H9 (cell line): ENCODE data around the gene ERVW-1. TPM values are rescaled to one million over a fixed set of nuclear protein-coding genes. Genes with fewer than 3 reads are reported as not detected.

Source experiments
- DNase-seq: peaks from one replicate; pipeline ENCODE4 v3.0.0-alpha.2; 2017
- H2AFZ ChIP-seq: one replicate; pipeline ENCODE4 v1.6.1; 2013; ENCODE audit warnings: mild to moderate bottlenecking, low read length, control low read depth, moderate library complexity
- H2AK5ac ChIP-seq: 2 replicates; pipeline ENCODE4 v1.6.1; 2013; ENCODE audit warnings: low read length, control low read depth, mixed read lengths; ENCODE audit not compliant: insufficient read length
- H2BK120ac ChIP-seq: one replicate; pipeline ENCODE4 v1.6.1; 2013; ENCODE audit warnings: low read depth, mild to moderate bottlenecking, low read length, control low read depth, inconsistent platforms; ENCODE audit not compliant: poor library complexity, severe bottlenecking
- H2BK12ac ChIP-seq: 2 replicates; pipeline ENCODE4 v1.6.1; 2013; ENCODE audit warnings: low read length, control low read depth, mixed read lengths, low read depth; ENCODE audit not compliant: insufficient read length
- H2BK15ac ChIP-seq: 2 replicates; pipeline ENCODE4 v1.6.1; 2013; ENCODE audit warnings: low read depth, low read length, control low read depth
- H2BK20ac ChIP-seq: one replicate; pipeline ENCODE4 v1.6.1; 2013; ENCODE audit warnings: low read depth, mild to moderate bottlenecking, low read length, control low read depth, inconsistent platforms; ENCODE audit not compliant: poor library complexity, severe bottlenecking
- H2BK5ac ChIP-seq: 2 replicates; pipeline ENCODE4 v1.6.1; 2013; ENCODE audit warnings: low read length, control low read depth, mixed read lengths; ENCODE audit not compliant: insufficient read length
- H3K14ac ChIP-seq: 2 replicates; pipeline ENCODE4 v1.6.1; 2013; ENCODE audit warnings: low read length, control low read depth; ENCODE audit not compliant: insufficient read depth
- H3K18ac ChIP-seq: 2 replicates; pipeline ENCODE4 v1.6.1; 2013; ENCODE audit warnings: low read depth, mild to moderate bottlenecking, mixed read lengths, low read length, control low read depth; ENCODE audit not compliant: insufficient read length
- H3K23ac ChIP-seq: 2 replicates; pipeline ENCODE4 v1.6.1; 2013; ENCODE audit warnings: low read length, control low read depth, mixed read lengths, low read depth; ENCODE audit not compliant: insufficient read length
- H3K23me2 ChIP-seq: 2 replicates; pipeline ENCODE4 v1.6.1; 2013; ENCODE audit warnings: low read depth, mild to moderate bottlenecking, mixed read lengths, low read length, control low read depth; ENCODE audit not compliant: insufficient read length, poor library complexity, severe bottlenecking
- H3K27ac ChIP-seq: 2 replicates; pipeline ENCODE4 v1.5.1; 2013; ENCODE audit warnings: low read length, control low read depth, mixed read lengths, low read depth; ENCODE audit not compliant: insufficient read length
- H3K27me3 ChIP-seq: 2 replicates; pipeline ENCODE4 v1.6.1; 2013; ENCODE audit warnings: low read length, control low read depth, inconsistent platforms; ENCODE audit not compliant: insufficient read depth
- H3K4ac ChIP-seq: 2 replicates; pipeline ENCODE4 v1.6.1; 2013; ENCODE audit warnings: low read depth, mild to moderate bottlenecking, control low read depth, inconsistent platforms, low read length, moderate library complexity
- H3K4me1 ChIP-seq: 2 replicates; pipeline ENCODE4 v1.6.1; 2013; ENCODE audit warnings: low read length, control low read depth, inconsistent platforms; ENCODE audit not compliant: insufficient read depth
- H3K4me2 ChIP-seq: 2 replicates; pipeline ENCODE4 v1.6.1; 2013; ENCODE audit warnings: low read length, control low read depth, mixed read lengths; ENCODE audit not compliant: insufficient read length, insufficient read depth
- H3K56ac ChIP-seq: 2 replicates; pipeline ENCODE4 v1.6.1; 2013; ENCODE audit warnings: low read depth, mild to moderate bottlenecking, mixed read lengths, low read length, control low read depth; ENCODE audit not compliant: insufficient read length
- H3K79me1 ChIP-seq: 2 replicates; pipeline ENCODE4 v1.6.1; 2013; ENCODE audit warnings: low read depth, mild to moderate bottlenecking, moderate library complexity, low read length, control low read depth, inconsistent platforms; ENCODE audit not compliant: insufficient read depth, poor library complexity, severe bottlenecking
- H3K79me2 ChIP-seq: 2 replicates; pipeline ENCODE4 v1.6.1; 2013; ENCODE audit warnings: low read length, control low read depth, inconsistent platforms; ENCODE audit not compliant: insufficient read depth
- H3K9ac ChIP-seq: 2 replicates; pipeline ENCODE4 v1.6.1; 2013; ENCODE audit warnings: low read length, control low read depth, mixed read lengths; ENCODE audit not compliant: insufficient read length; ENCODE audit errors: extremely low read depth
- H3K9me3 ChIP-seq: one replicate; pipeline ENCODE4 v1.6.1; 2013; ENCODE audit warnings: low read depth, low read length, inconsistent platforms; ENCODE audit not compliant: control insufficient read depth
- H3T11ph ChIP-seq: one replicate; pipeline ENCODE4 v1.6.1; 2013; ENCODE audit warnings: mild to moderate bottlenecking, low read length, control low read depth, inconsistent platforms
- H4K20me1 ChIP-seq: one replicate; pipeline ENCODE4 v1.6.1; 2013; ENCODE audit not compliant: control insufficient read depth, insufficient read length, insufficient read depth
- H4K5ac ChIP-seq: 2 replicates; pipeline ENCODE4 v1.6.1; 2013; ENCODE audit warnings: low read depth, mild to moderate bottlenecking, mixed read lengths, low read length, control low read depth; ENCODE audit not compliant: insufficient read length
- H4K8ac ChIP-seq: replicated peaks from 2 replicates; pipeline ENCODE4 v1.6.1; 2013; ENCODE audit warnings: low read length, control low read depth, mixed read lengths, low read depth; ENCODE audit not compliant: insufficient read length
- H4K91ac ChIP-seq: 2 replicates; pipeline ENCODE4 v1.6.1; 2013; ENCODE audit warnings: low read depth, mild to moderate bottlenecking, moderate library complexity, mixed read lengths, low read length, control low read depth; ENCODE audit not compliant: insufficient read length
- H3K27ac Mint-ChIP-seq, 3 experiments: 2 replicates in 2 of 3; 3 replicates in 1 of 3; pipeline ENCODE4 v1.8.0; 2020 to 2021; ENCODE audit warnings: mixed read lengths in 3 of 3, mild to moderate bottlenecking in 1 of 3, moderate library complexity in 1 of 3
- H3K27me3 Mint-ChIP-seq: 2 replicates; pipeline ENCODE4 v1.8.0; 2021; ENCODE audit warnings: low read depth, mild to moderate bottlenecking, moderate library complexity, mixed read lengths
- H3K36me3 Mint-ChIP-seq, 3 experiments: 2 replicates in 2 of 3; 3 replicates in 1 of 3; pipeline ENCODE4 v1.8.0; 2020 to 2021; ENCODE audit warnings: low read depth in 3 of 3, mixed read lengths in 3 of 3; ENCODE audit not compliant: insufficient read depth in 1 of 3
- H3K4me1 Mint-ChIP-seq, 2 experiments: 2 replicates each; pipeline ENCODE4 v1.8.0; 2020; ENCODE audit warnings: mixed read lengths in 2 of 2
- H3K4me3 Mint-ChIP-seq, 2 experiments: 2 replicates in 1 of 2; 3 replicates in 1 of 2; pipeline ENCODE4 v1.8.0; 2020 to 2021; ENCODE audit warnings: mild to moderate bottlenecking in 2 of 2, mixed read lengths in 2 of 2, moderate library complexity in 1 of 2
- H3K9me3 Mint-ChIP-seq, 2 experiments: 2 replicates in 1 of 2; 3 replicates in 1 of 2; pipeline ENCODE4 v1.8.0; 2020; ENCODE audit warnings: mild to moderate bottlenecking in 2 of 2, mixed read lengths in 2 of 2, moderate library complexity in 1 of 2
- WGBS: extraction: QIAGEN DNeasy Blood & Tissue Kit; methylation state at CpG from one replicate; pipeline ENCODE4 v1.1.7; 2013; ENCODE audit warnings: missing lambda C conversion rate, low lambda C conversion rate, mixed read lengths; ENCODE audit not compliant: insufficient read length; ENCODE audit errors: extremely low coverage; 5-methylcytosine and 5-hydroxymethylcytosine counted together
- total RNA-seq: library from RNA; stranded (reverse); gene quantifications from 2 replicates; pipeline ENCODE4 v1.2.1, GENCODE V29; 2021
- TF ChIP-seq, protein P1 (sequence below): fragments of 200-600 bp; sonication (generic); conservative IDR thresholded peaks from 3 replicates; pipeline ENCODE4 v1.8.0; 2021; ENCODE audit warnings: antibody characterized with exemption, mild to moderate bottlenecking

The ERVW-1 gene
- total RNA-seq, 1 experiment from 2014 or later = not detected

DNA sequence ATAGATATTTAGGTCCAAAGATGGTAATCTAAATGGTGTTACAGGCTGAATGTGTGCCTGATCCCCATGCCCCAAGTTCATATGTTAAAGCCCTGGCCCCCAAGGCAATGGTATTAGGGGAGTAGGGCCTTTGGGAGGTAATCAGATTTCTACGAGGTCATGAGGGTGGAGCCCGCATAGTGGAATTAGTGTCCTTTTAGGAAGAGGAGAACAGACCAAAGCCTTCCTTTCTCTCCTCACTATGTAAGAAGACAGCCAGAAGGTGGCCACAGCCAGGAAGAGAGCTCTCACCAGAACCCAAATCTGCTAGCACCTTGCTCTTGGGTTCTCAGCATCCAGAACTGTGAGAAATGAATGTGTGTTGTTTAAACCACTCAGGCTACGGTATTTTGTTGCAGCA lies 15.2 kb downstream of the ERVW-1 start:
- H3K4me1 Mint-ChIP-seq = peaks cover 0 to 2% of the 10 kb centered on the region in 2 experiments; a peak in 1 of 4 replicates
- no peak overlapping the region for H3T11ph ChIP-seq
- no peaks in the 10 kb centered on the region for H3K27me3 Mint-ChIP-seq
- no peaks in the 10 kb centered on the region for H3K79me2 ChIP-seq
- H3K18ac ChIP-seq = no peak overlapping the region
- H4K8ac ChIP-seq = no peak overlapping the region
- H3K23ac ChIP-seq = no peak overlapping the region
- no peaks in the 10 kb centered on the region for H3K23me2 ChIP-seq
- H3K27me3 ChIP-seq = no peaks in the 10 kb centered on the region
- TF ChIP-seq, protein P1, sequence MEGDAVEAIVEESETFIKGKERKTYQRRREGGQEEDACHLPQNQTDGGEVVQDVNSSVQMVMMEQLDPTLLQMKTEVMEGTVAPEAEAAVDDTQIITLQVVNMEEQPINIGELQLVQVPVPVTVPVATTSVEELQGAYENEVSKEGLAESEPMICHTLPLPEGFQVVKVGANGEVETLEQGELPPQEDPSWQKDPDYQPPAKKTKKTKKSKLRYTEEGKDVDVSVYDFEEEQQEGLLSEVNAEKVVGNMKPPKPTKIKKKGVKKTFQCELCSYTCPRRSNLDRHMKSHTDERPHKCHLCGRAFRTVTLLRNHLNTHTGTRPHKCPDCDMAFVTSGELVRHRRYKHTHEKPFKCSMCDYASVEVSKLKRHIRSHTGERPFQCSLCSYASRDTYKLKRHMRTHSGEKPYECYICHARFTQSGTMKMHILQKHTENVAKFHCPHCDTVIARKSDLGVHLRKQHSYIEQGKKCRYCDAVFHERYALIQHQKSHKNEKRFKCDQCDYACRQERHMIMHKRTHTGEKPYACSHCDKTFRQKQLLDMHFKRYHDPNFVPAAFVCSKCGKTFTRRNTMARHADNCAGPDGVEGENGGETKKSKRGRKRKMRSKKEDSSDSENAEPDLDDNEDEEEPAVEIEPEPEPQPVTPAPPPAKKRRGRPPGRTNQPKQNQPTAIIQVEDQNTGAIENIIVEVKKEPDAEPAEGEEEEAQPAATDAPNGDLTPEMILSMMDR = no peak
- no peak overlapping the region for H3K27ac ChIP-seq
- H3K56ac ChIP-seq = no peak overlapping the region
- no peak overlapping the region for H2BK12ac ChIP-seq
- H2BK5ac ChIP-seq = no peak overlapping the region
- no peaks in the 10 kb centered on the region for H3K4me1 ChIP-seq
- H3K14ac ChIP-seq = no peak overlapping the region
- H3K36me3 Mint-ChIP-seq = peaks cover 0 to 6% (median 2%) of the 10 kb centered on the region in 3 experiments; a peak in 3 of 7 replicates
- H3K79me1 ChIP-seq = no peaks in the 10 kb centered on the region
- H3K9me3 ChIP-seq = no peaks in the 10 kb centered on the region
- H2BK15ac ChIP-seq = no peak overlapping the region
- H3K4me2 ChIP-seq = no peak overlapping the region
- no peak overlapping the region for H2AFZ ChIP-seq
- H3K9ac ChIP-seq = no peak overlapping the region
- WGBS = no CpG with 5 or more reads among the region's 3 CpGs
- no peak overlapping the region for H3K4me3 Mint-ChIP-seq
- DNase-seq = no peak
- H3K27ac Mint-ChIP-seq = peak overlapping the region in 2 of 3 experiments; percentile 59 to 77; a peak in 2 of 7 replicates
- H3K9me3 Mint-ChIP-seq = peaks cover 0 to 2% of the 10 kb centered on the region in 2 experiments; a peak in 3 of 5 replicates
- H4K20me1 ChIP-seq = no peaks in the 10 kb centered on the region
- no peak overlapping the region for H4K5ac ChIP-seq
- no peak overlapping the region for H4K91ac ChIP-seq
- H2BK120ac ChIP-seq = no peak overlapping the region
- H2AK5ac ChIP-seq = no peak overlapping the region
- no peak overlapping the region for H2BK20ac ChIP-seq
- H3K4ac ChIP-seq = no peak overlapping the region
